HL-60 (cell line): ENCODE measurements around the gene DIS3L.

Experiments
- CTCF ChIP-seq: IDR thresholded peaks from one replicate; pipeline ENCODE4 v1.5.1; 2011; ENCODE audit warnings: low read length, control low read depth, inconsistent platforms; ENCODE audit not compliant: insufficient read depth
- TF ChIP-seq, protein P1 (sequence below): IDR thresholded peaks from 2 replicates; pipeline ENCODE4 v1.6.1; 2012; ENCODE audit warnings: low read depth; ENCODE audit not compliant: insufficient replicate concordance

GRCh38 chr15:66312144-66312543 lies 18.8 kb downstream of the DIS3L start:
- no peak for TF ChIP-seq CTCF
- TF ChIP-seq, protein P1, sequence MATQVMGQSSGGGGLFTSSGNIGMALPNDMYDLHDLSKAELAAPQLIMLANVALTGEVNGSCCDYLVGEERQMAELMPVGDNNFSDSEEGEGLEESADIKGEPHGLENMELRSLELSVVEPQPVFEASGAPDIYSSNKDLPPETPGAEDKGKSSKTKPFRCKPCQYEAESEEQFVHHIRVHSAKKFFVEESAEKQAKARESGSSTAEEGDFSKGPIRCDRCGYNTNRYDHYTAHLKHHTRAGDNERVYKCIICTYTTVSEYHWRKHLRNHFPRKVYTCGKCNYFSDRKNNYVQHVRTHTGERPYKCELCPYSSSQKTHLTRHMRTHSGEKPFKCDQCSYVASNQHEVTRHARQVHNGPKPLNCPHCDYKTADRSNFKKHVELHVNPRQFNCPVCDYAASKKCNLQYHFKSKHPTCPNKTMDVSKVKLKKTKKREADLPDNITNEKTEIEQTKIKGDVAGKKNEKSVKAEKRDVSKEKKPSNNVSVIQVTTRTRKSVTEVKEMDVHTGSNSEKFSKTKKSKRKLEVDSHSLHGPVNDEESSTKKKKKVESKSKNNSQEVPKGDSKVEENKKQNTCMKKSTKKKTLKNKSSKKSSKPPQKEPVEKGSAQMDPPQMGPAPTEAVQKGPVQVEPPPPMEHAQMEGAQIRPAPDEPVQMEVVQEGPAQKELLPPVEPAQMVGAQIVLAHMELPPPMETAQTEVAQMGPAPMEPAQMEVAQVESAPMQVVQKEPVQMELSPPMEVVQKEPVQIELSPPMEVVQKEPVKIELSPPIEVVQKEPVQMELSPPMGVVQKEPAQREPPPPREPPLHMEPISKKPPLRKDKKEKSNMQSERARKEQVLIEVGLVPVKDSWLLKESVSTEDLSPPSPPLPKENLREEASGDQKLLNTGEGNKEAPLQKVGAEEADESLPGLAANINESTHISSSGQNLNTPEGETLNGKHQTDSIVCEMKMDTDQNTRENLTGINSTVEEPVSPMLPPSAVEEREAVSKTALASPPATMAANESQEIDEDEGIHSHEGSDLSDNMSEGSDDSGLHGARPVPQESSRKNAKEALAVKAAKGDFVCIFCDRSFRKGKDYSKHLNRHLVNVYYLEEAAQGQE, result no peak
